ENCODE measurements around the gene CCL18. TPM values are rescaled to one million over a fixed set of nuclear protein-coding genes. Genes with fewer than 3 reads are reported as not detected.
"Not testable (repeated sequence)": the region's sequence is repeated elsewhere in the genome, so short reads cannot be mapped to it uniquely, and the experiment has no call there.

CCL18 gene
- polyA plus RNA-seq, 1 experiment: not detected

DNA sequence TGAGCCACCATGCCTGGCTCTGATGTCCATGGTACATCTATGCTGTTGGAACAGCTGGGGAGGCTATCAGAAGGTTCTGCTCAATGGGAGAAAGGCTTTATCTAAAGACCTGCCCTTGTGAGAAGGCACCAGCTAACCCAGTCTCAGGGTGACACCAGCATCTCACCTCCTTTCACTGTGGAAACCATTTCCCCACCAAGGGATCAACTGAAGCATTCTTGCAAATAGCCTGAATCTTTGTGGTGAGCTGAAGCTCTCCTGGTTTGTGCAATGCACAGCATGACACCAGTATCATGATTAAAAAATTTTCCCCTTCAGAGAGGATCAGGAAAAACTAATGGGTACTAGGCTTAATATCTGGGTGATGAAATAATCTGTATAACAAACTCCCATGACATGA is 5.1 kb downstream of the CCL18 start:
- Histone ChIP-seq H3K27me3 (ENCODE audit: control insufficient read depth, insufficient read depth, low read length) (peaks cover 1% of the 10 kb centered on the region), H3K27ac (ENCODE audit: low read depth, low read length) (no peak overlapping the region), H3K9me3 (ENCODE audit: control insufficient read depth, insufficient read depth, low read length) (no peaks in the 10 kb centered on the region), H3K4me3 (ENCODE audit: low read depth, low read length) (no peak overlapping the region)
- CTCF ChIA-PET: interaction anchor here (1.2 to 1.6 kb wide), 2 partner anchors 80 to 100 kb away, joined by 3 to 6 read pairs; no protein-coding TSS in a partner anchor
- TF ChIP-seq, protein P1, sequence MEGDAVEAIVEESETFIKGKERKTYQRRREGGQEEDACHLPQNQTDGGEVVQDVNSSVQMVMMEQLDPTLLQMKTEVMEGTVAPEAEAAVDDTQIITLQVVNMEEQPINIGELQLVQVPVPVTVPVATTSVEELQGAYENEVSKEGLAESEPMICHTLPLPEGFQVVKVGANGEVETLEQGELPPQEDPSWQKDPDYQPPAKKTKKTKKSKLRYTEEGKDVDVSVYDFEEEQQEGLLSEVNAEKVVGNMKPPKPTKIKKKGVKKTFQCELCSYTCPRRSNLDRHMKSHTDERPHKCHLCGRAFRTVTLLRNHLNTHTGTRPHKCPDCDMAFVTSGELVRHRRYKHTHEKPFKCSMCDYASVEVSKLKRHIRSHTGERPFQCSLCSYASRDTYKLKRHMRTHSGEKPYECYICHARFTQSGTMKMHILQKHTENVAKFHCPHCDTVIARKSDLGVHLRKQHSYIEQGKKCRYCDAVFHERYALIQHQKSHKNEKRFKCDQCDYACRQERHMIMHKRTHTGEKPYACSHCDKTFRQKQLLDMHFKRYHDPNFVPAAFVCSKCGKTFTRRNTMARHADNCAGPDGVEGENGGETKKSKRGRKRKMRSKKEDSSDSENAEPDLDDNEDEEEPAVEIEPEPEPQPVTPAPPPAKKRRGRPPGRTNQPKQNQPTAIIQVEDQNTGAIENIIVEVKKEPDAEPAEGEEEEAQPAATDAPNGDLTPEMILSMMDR (IDR thresholded peaks at IDR 0.05; ENCODE audit: low read depth, low read length): no peak
- no peak for DNase-seq (ENCODE audit: low read depth, low spot score)
- POLR2A ChIA-PET: no interaction called here

DNA sequence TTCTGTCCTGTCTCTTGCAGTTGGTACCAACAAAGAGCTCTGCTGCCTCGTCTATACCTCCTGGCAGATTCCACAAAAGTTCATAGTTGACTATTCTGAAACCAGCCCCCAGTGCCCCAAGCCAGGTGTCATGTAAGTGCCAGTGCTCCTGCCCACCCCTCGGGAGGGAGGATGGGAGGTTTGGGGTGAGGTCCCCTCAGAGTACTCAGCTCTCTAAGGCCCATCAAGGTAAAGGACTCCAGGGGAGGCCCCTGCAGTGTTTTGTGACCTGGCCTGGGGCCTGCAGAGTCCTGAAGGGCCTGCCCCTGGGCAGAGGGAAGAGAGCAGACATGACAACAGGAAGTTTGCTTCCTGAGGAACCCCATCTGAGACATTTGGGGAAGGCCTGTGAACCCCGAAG is 6.4 kb downstream of the CCL18 start:
- H3K27ac ChIP-seq (ENCODE audit: low read depth, low read length): no peak overlapping the region
- POLR2A ChIA-PET: no interaction called here
- TF ChIP-seq, protein P1 (IDR thresholded peaks at IDR 0.05; ENCODE audit: low read depth, low read length): no peak
- DNase-seq (ENCODE audit: low read depth, low spot score): no peak
- H3K9me3 ChIP-seq (ENCODE audit: control insufficient read depth, insufficient read depth, low read length): no peaks in the 10 kb centered on the region
- CTCF ChIA-PET: no interaction called here
- H3K4me3 ChIP-seq (ENCODE audit: low read depth, low read length): no peak overlapping the region
- peaks cover 2% of the 10 kb centered on the region for H3K27me3 ChIP-seq (ENCODE audit: control insufficient read depth, insufficient read depth, low read length)

DNA sequence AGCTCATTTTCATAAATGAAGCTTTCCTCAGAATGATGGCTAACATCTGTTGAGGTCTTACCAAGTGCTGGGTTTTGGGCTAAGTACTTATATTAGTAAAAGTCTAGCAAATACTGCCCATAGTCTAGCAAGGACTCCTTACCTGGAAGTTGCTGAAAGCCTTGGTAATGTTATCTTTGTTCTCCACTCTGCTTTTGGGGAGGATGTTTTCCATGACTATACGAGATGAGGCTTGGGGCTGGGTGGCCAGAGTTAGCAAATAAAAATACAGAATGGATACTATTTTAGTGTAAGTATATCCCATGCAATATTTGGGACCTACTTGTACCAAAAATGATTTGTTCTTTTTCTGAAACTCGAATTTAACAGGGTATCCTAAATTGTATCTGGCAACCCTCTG is 7.7 kb downstream of the CCL18 start:
- H3K27me3 ChIP-seq (ENCODE audit: control insufficient read depth, insufficient read depth, low read length): peaks cover 2% of the 10 kb centered on the region
- no peak overlapping the region for H3K4me3 ChIP-seq (ENCODE audit: low read depth, low read length)
- ChIA-PET CTCF (interaction anchor here (1.0 to 2.5 kb wide), 5 partner anchors 12 to 102 kb away, joined by 3 to 20 read pairs (median 5); no protein-coding TSS in a partner anchor), POLR2A (no interaction called here)
- TF ChIP-seq, protein P1 (IDR thresholded peaks at IDR 0.05; ENCODE audit: low read depth, low read length): no peak
- no peaks in the 10 kb centered on the region for H3K9me3 ChIP-seq (ENCODE audit: control insufficient read depth, insufficient read depth, low read length)
- no peak overlapping the region for H3K27ac ChIP-seq (ENCODE audit: low read depth, low read length)
- no peak for DNase-seq (ENCODE audit: low read depth, low spot score)

DNA sequence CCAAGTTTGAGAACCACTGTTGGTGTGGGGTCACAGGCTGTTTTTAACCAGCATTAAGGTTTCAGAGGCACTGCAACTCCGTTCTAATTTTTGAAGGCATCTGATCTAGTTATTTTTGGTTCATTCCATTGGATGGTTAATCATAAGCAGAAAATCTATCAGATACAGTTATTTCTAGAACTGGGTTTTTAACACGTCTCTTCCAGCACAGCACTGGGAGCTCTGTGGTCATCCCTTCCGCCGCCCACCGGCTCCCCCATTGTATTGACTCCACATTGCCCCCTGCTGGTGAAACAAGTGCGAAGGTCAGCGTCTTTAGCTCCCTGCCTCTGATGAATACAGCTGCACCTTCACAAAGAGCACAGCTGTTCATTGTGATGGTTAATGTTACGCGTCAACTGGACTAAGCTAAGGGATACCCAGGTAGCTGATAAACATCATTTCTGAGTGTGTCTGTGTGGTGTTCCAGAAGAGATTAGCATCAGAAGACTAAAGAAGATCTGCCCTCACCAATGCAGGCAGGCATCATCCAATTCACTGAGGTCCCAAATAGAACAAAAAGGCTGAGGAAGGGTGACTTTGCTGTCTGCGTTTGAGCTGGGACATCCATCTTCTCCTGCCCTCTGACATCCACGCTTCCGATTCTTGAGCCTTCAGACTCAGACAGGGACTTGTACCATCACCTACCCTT is 8.5 kb downstream of the CCL18 start:
- CTCF ChIA-PET: interaction anchor here (0.6 to 2.5 kb wide), 12 partner anchors 9 to 103 kb away, joined by 3 to 20 read pairs (median 3); partner anchors contain the start of gene CCL18
- no peak for DNase-seq (ENCODE audit: low read depth, low spot score)
- TF ChIP-seq, protein P1 (IDR thresholded peaks at IDR 0.05; ENCODE audit: low read depth, low read length): peak; percentile 53
- Histone ChIP-seq H3K4me3 (ENCODE audit: low read depth, low read length) (no peak overlapping the region), H3K27ac (ENCODE audit: low read depth, low read length) (no peak overlapping the region), H3K27me3 (ENCODE audit: control insufficient read depth, insufficient read depth, low read length) (peaks cover 2% of the 10 kb centered on the region), H3K9me3 (ENCODE audit: control insufficient read depth, insufficient read depth, low read length) (no peaks in the 10 kb centered on the region)
- POLR2A ChIA-PET: no interaction called here

DNA sequence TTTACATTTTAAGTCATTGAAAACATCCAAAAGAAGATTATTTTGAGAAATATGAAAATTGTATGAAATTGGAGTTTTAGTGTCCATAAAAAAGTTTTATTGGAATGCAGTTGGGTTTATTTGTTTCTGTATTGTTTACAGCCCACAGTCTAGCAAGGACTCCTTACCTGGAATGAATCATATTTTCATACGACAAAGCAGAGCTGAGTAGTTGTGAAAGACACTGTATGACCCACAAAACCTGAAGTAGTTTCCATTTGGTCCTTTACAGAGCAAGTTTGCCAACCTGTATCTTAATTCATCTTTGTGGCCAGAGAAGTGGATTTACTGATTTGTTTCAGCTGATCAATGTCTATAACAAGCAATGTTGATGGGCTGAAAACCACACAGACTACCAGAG is 10.3 kb downstream of the CCL18 start:
- TF ChIP-seq, protein P1 (IDR thresholded peaks at IDR 0.05; ENCODE audit: low read depth, low read length): no peak
- peaks cover 2% of the 10 kb centered on the region for H3K27me3 ChIP-seq (ENCODE audit: control insufficient read depth, insufficient read depth, low read length)
- POLR2A ChIA-PET: no interaction called here
- no peak overlapping the region for H3K27ac ChIP-seq (ENCODE audit: low read depth, low read length)
- H3K4me3 ChIP-seq (ENCODE audit: low read depth, low read length): no peak overlapping the region
- CTCF ChIA-PET: interaction anchor here (0.8 kb wide), 1 partner anchor 102 kb away, joined by 3 read pairs; no protein-coding TSS in a partner anchor
- H3K9me3 ChIP-seq (ENCODE audit: control insufficient read depth, insufficient read depth, low read length): no peaks in the 10 kb centered on the region
- DNase-seq (ENCODE audit: low read depth, low spot score): no peak

DNA sequence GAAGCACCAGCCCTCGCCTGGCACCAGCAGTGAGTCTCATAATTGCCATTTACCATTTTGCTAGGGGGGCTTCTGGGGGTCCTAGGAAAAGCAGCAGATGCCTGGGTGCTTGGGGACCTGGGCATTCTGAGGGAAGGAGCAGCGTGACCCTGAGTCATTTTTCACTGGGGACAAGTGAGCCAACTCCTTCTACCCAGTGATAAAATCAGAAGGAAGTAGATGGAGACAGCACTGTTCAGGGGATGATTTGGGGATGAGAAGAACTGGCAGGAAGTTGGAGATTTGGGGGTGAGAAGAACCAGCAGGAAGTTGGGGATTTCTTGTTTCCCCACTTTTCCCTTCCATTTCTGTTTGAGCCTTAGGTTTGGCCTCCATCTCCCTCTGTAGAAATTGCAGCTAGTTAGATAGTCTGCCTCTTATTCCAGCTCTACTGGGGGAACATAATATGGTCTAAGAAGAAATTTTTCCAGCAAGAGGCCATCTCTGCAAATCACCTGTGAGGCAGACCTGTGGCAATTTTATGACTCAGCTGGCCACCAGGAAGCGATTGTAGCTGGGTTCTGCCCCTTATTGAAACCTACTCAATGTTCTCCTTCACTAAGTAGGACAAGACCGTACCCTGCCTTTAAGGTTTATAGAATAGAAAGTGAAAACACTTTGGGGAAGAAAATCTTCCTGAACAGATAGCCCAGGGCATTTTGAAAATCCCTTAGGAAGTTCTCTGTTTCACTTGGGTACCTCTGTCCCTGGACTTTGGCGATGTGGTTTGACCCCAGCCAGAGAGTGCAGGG is 17.8 kb downstream of the CCL18 start:
- H3K27me3 ChIP-seq (ENCODE audit: control insufficient read depth, insufficient read depth, low read length); H3K9me3 ChIP-seq (ENCODE audit: control insufficient read depth, insufficient read depth, low read length); DNase-seq (ENCODE audit: low read depth, low spot score); POLR2A ChIA-PET; CTCF ChIA-PET; H3K4me3 ChIP-seq (ENCODE audit: low read depth, low read length); H3K27ac ChIP-seq (ENCODE audit: low read depth, low read length): not testable (repeated sequence)

DNA sequence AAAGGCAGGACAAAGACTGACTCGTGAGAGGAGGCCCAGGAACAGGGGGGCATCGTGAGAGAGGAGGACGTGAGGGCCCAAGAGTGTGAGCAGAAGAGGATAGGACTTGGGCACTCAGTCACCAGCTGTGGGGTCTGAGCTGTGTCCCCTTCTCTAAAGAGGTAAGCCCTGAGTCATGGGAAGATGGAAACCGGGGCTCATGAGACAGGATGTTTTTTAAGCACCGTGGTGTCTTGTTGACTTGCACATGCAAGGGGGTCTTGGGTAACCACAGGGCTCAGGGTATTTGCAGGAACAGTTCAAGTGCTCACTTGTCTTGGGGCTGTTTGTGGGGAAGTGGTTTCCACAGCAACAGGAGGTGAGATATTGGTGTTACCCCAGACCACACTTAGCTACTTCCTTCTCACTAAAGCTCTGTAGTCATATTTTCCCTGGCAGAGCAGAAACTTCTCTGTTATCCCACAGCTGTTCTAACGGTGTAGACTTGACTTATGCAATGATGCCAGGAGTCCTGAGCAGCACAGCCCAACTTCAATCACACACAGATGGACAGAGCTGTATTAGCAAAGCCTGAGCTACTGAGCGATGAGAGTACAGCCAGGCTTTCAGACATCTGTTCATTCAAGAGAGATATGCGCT is 18.5 kb downstream of the CCL18 start:
- DNase-seq (ENCODE audit: low read depth, low spot score); H3K27me3 ChIP-seq (ENCODE audit: control insufficient read depth, insufficient read depth, low read length); CTCF ChIA-PET; H3K27ac ChIP-seq (ENCODE audit: low read depth, low read length); POLR2A ChIA-PET; H3K9me3 ChIP-seq (ENCODE audit: control insufficient read depth, insufficient read depth, low read length); H3K4me3 ChIP-seq (ENCODE audit: low read depth, low read length): not testable (repeated sequence)
